Activated CD8-positive, alpha-beta T cell treated with anti-CD3 and anti-CD28 coated beads for 36 hours (primary cell): ENCODE data around the gene ADAMTS17. TPM values are rescaled to one million over a fixed set of nuclear protein-coding genes. Genes with fewer than 3 reads are reported as not detected.

Experiments
- ATAC-seq: fragments of 200-7000 bp; cut with Tn5 transposase; one replicate; pipeline ENCODE4 v1.10.0; 2021; ENCODE audit warnings: mild to moderate bottlenecking, moderate library complexity
- CTCF ChIA-PET: fragments of 350-600 bp; sonication (Branson Sonifier 250); formaldehyde crosslinking; loops from one replicate; lab custom pipeline; 2021; ENCODE audit warnings: antibody characterized with exemption; lab: Charles Lee
- POLR2A ChIA-PET: fragments of 350-600 bp; sonication (Branson Sonifier 250); formaldehyde crosslinking; loops from one replicate; lab custom pipeline; 2021; ENCODE audit warnings: antibody characterized with exemption; lab: Charles Lee
- DNase-seq: peaks from one replicate; pipeline ENCODE4 v3.0.0-alpha.2; 2020
- H3K27ac Mint-ChIP-seq: one replicate; pipeline ENCODE4 v1.8.0; 2021; ENCODE audit warnings: mild to moderate bottlenecking, mixed read lengths
- H3K27me3 Mint-ChIP-seq: one replicate; pipeline ENCODE4 v1.8.0; 2021; ENCODE audit warnings: mixed read lengths
- H3K36me3 Mint-ChIP-seq: one replicate; pipeline ENCODE4 v1.8.0; 2021; ENCODE audit warnings: low read depth, mixed read lengths
- H3K4me1 Mint-ChIP-seq: one replicate; pipeline ENCODE4 v1.8.0; 2021; ENCODE audit warnings: low read depth, mixed read lengths
- H3K4me3 Mint-ChIP-seq: one replicate; pipeline ENCODE4 v1.8.0; 2021; ENCODE audit warnings: mild to moderate bottlenecking, moderate library complexity, mixed read lengths
- H3K9me3 Mint-ChIP-seq: one replicate; pipeline ENCODE4 v1.8.0; 2021; ENCODE audit warnings: mixed read lengths
- CTCF ChIP-seq: fragments of 200-600 bp; IDR thresholded peaks from one replicate; pipeline ENCODE4 v1.8.0; 2022; ENCODE audit warnings: antibody characterized with exemption, mild to moderate bottlenecking
- intact Hi-C: fragments of 100-400 bp; cut with micrococcal nuclease; formaldehyde crosslinking; loops from one replicate; pipeline ENCODE4 v1.10.0; 2022
- total RNA-seq, 2 experiments: library from RNA; stranded (reverse); gene quantifications; one replicate each; pipeline ENCODE4 v1.2.3, GENCODE V29; 2021

The ADAMTS17 gene
- total RNA-seq, 2 experiments from 2014 or later = 0.60 to 1.5 TPM

DNA sequence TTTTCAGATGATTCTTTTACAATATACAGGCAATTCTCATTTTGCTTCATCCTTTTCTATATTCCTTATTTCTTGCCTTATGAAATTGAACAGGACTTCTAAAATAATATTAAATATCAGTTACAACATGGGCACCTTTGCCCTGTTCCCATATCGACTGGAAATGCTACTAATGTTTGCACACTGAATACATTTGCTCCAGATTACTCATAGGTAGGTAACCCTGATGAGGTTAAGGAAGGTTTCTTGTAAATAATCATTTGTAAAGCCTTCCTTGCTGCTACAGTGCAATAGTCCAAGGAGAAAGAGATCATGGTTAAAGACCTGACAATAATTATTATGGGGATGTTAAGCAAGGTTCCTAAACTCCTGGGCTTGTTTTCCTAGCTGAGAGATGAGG lies 175.5 kb downstream of the ADAMTS17 start:
- intact Hi-C loops = no loop called here
- H3K36me3 Mint-ChIP-seq = peaks cover 2% of the 10 kb centered on the region
- no peak for ATAC-seq

GRCh38 chr15:100163961-100164360 lies 177.8 kb downstream of the ADAMTS17 start:
- POLR2A ChIA-PET = no interaction called here
- no peak overlapping the region for H3K27ac Mint-ChIP-seq

More for the DNA sequence above, 175.5 kb downstream of the ADAMTS17 start:
- no peak for TF ChIP-seq CTCF
- Mint-ChIP-seq H3K27me3 (peaks cover 3% of the 10 kb centered on the region), H3K4me3 (no peak overlapping the region), H3K27ac (no peak overlapping the region), H3K4me1 (peaks cover 20% of the 10 kb centered on the region), H3K9me3 (peaks cover 2% of the 10 kb centered on the region)
- POLR2A ChIA-PET = interaction anchor here (1.2 kb wide), 1 partner anchor 11 kb away, joined by 3 read pairs; no protein-coding TSS in a partner anchor
- CTCF ChIA-PET = no interaction called here
- DNase-seq = no peak

GRCh38 chr15:100160953-100161352 lies 180.8 kb downstream of the ADAMTS17 start:
- ATAC-seq = no peak
- no peaks in the 10 kb centered on the region for H3K27me3 Mint-ChIP-seq
- CTCF ChIA-PET = no interaction called here

More at GRCh38 chr15:100163961-100164360, 177.8 kb downstream of the ADAMTS17 start:
- H3K4me1 Mint-ChIP-seq = no peaks in the 10 kb centered on the region
- DNase-seq = no peak
- CTCF ChIA-PET = no interaction called here
- H3K27me3 Mint-ChIP-seq = peaks cover 3% of the 10 kb centered on the region
- no peak overlapping the region for H3K4me3 Mint-ChIP-seq
- intact Hi-C loops = no loop called here
- no peaks in the 10 kb centered on the region for H3K9me3 Mint-ChIP-seq
- TF ChIP-seq CTCF = no peak
- no peak for ATAC-seq
- H3K36me3 Mint-ChIP-seq = no peaks in the 10 kb centered on the region

GRCh38 chr15:100159436-100159835 lies 182.3 kb downstream of the ADAMTS17 start:
- ChIA-PET POLR2A (no interaction called here), CTCF (no interaction called here)
- no peaks in the 10 kb centered on the region for H3K9me3 Mint-ChIP-seq
- H3K27me3 Mint-ChIP-seq = no peaks in the 10 kb centered on the region
- DNase-seq (no peak), ATAC-seq (no peak)
- H3K4me1 Mint-ChIP-seq = no peaks in the 10 kb centered on the region
- H3K27ac Mint-ChIP-seq = no peak overlapping the region
- intact Hi-C loops = no loop called here
- no peak for TF ChIP-seq CTCF
- no peaks in the 10 kb centered on the region for H3K36me3 Mint-ChIP-seq
- no peak overlapping the region for H3K4me3 Mint-ChIP-seq

More at GRCh38 chr15:100160953-100161352, 180.8 kb downstream of the ADAMTS17 start:
- Mint-ChIP-seq H3K36me3 (no peaks in the 10 kb centered on the region), H3K4me1 (no peaks in the 10 kb centered on the region), H3K4me3 (no peak overlapping the region), H3K9me3 (no peaks in the 10 kb centered on the region), H3K27ac (no peak overlapping the region)
- DNase-seq = no peak
- intact Hi-C loops = no loop called here
- POLR2A ChIA-PET = interaction anchor here (0.6 kb wide), 1 partner anchor 9 kb away, joined by 3 read pairs; no protein-coding TSS in a partner anchor
- no peak for TF ChIP-seq CTCF

- ChIA-PET POLR2A (interaction anchor here (0.7 kb wide), 1 partner anchor 635 kb away, joined by 3 read pairs; no protein-coding TSS in a partner anchor), CTCF (no interaction called here)
- H3K27me3 Mint-ChIP-seq = no peaks in the 10 kb centered on the region
- intact Hi-C loops = no loop called here
- ATAC-seq = no peak
- H3K4me3 Mint-ChIP-seq = no peak overlapping the region
- H3K27ac Mint-ChIP-seq = no peak overlapping the region
- TF ChIP-seq CTCF = no peak
- no peaks in the 10 kb centered on the region for H3K9me3 Mint-ChIP-seq
- no peaks in the 10 kb centered on the region for H3K4me1 Mint-ChIP-seq
- no peak for DNase-seq
- H3K36me3 Mint-ChIP-seq = no peaks in the 10 kb centered on the region
Measured at GRCh38 chr15:100158356-100158755, 183.4 kb downstream of the ADAMTS17 start.
